GM12874 (cell line): ENCODE results near the gene CLK3.

ENCODE experiments used
- CTCF ChIP-seq: IDR thresholded peaks from 2 replicates; pipeline ENCODE4 v1.5.1; 2011; ENCODE audit warnings: low read depth, mild to moderate bottlenecking, control low read depth, low read length, moderate library complexity; ENCODE audit not compliant: insufficient read depth

CLK3 gene

GRCh38 chr15:74612677-74613076 lies 3.0 kb upstream of the CLK3 start:
- no peak for TF ChIP-seq CTCF

- no peak for TF ChIP-seq CTCF
Observed at GRCh38 chr15:74613089-74613952, 2.3 kb upstream of the CLK3 start.

- no peak for TF ChIP-seq CTCF
Observed at GRCh38 chr15:74613953-74614743, 1.5 kb upstream of the CLK3 start.

GRCh38 chr15:74614744-74615507 lies 710 bp upstream of the CLK3 start:
- TF ChIP-seq CTCF, result no peak

GRCh38 chr15:74616366-74616939 lies 817 bp downstream of the CLK3 start:
- no peak for TF ChIP-seq CTCF

- no peak for TF ChIP-seq CTCF
Observed at GRCh38 chr15:74616996-74617395, 1.4 kb downstream of the CLK3 start.
